GM18951 (cell line): ENCODE results near the gene SLC8A1.

Experiments used
- POLR2A ChIP-seq: IDR thresholded peaks from 4 replicates; pipeline ENCODE4 v1.6.1; 2011; ENCODE audit warnings: mild to moderate bottlenecking; ENCODE audit not compliant: insufficient read length, insufficient read depth; ENCODE audit errors: extremely low read depth
- in situ Hi-C: fragments of 300-500 bp; cut with MboI; formaldehyde crosslinking; loops from one replicate; pipeline ENCODE4 v1.12.0; 2022; ENCODE audit warnings: low sequenced_read_pairs, mixed read lengths, inconsistent platforms; ENCODE audit not compliant: unreplicated experiment

Gene SLC8A1

DNA sequence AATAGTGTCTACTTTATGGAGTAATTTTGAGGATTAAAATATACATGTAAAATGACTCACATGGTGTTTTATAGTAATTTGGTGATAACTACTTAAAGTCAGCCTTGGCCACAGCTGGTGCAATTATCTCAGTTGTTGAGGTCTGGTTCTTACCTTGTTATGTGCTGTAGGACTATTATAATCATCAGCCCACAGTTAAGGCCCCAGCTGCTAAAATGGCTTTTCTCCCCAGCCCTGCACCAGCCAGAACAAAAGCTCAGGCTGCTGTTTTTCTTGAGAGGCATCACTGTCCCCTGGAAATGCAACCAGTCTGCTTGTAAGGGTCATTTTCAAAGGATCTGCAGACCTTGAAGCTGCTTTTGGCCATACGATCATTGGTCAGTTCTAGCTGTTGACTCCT is 389.5 kb downstream of the SLC8A1 start:
- TF ChIP-seq POLR2A, result no peak
- in situ Hi-C loops, result no loop called here

DNA sequence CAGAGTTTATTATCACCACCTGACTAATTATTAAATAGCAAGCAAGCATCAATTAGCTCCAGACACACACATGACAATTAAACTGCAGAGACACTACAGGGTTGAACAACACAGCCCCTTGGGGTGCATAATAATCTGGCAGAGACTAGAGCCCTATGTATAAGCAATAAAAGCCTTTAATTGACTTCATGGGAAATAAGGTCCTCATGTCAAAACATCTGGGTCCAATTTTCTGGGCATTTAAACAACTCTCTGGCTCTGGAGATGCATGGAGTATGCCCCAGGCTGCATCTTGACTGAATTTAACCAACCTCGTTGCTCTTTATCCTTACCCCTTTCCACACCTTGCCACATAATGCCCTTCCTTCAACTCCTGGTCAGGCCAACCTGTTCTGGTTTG is 402.1 kb downstream of the SLC8A1 start:
- TF ChIP-seq POLR2A, result no peak
- in situ Hi-C loops, result no loop called here

DNA sequence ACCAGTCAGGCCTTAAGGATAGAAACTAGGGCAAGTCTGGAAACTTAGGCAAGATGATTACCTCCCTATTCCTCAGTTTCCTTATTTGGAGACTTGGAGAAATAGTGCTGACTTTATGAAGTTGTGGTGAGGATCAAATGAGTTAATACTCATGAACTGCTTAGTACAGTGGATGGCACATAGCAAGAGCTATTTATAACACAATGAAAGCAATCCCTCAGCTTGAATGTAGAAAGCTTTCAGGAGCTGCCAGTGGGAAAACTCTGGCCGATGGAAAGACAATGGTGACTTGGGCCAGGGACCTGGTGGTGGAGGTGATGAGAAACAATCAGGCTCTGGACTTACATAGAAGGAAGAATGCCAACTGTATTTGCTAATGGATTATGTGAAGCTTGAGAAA is 403.4 kb downstream of the SLC8A1 start:
- TF ChIP-seq POLR2A, result no peak
- in situ Hi-C loops, result no loop called here

DNA sequence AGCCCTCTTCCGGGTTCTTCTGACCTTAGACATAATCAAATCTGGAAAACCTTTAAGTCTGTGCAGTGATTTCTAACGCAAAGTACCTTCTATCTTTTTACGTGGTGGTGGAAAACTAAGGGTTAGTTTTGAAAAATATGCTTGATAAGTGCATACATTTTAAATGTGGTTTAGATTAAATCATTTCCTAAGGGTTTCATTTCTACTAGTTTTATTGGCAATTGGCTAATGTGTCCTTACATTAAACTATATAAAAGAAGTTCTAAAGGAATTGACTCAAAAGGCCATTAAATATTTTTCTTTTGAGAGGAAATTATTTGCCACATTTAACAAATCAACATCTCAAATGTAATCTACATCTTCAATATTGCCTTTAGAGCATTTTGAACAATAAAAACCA is 404.5 kb downstream of the SLC8A1 start:
- in situ Hi-C loops, result no loop called here
- TF ChIP-seq POLR2A, result no peak
